ENCODE data around the gene ZG16B.
A peak's percentile ranks its signal among the peaks of the same experiment; 100 is the strongest.

Gene ZG16B

DNA sequence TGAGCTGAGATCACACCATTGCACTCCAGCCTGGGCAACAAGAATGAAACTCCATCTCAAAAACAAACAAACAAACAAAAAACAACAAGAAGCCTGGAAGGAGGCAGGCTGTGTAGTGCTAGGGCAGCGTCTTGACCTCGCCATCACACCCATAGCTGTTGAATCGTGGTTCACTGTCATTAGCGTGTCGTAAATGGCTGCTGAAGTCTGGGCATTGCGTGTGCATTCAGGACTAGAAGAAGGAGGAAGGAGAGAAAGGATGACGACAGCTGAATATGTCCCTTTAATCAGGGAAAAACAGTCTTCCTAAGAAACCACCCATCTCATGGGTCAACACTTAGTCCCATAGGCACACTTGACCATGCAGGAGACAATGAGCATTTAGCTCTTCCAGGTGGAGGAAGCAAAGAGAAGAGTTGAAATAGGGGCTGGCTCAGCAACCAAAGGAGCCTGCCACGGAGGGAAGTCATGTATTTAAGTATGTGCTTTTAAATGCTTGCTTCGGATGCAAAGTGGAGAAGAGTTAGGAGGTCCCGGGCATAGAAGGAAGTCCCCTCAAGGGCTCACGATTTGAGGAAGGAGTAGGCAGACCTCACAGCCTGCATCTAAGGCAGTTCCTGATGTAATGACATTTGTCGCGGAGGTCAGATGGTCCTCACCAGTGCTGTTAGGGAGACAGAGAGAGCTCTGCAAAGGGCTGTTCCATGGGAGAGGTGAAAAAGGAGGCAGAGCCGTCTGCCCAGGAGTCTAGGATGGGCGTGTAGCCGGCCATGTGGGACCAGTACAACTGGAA, 19.0 kb downstream of the ZG16B start:
- DNase-seq, result no peak

DNA sequence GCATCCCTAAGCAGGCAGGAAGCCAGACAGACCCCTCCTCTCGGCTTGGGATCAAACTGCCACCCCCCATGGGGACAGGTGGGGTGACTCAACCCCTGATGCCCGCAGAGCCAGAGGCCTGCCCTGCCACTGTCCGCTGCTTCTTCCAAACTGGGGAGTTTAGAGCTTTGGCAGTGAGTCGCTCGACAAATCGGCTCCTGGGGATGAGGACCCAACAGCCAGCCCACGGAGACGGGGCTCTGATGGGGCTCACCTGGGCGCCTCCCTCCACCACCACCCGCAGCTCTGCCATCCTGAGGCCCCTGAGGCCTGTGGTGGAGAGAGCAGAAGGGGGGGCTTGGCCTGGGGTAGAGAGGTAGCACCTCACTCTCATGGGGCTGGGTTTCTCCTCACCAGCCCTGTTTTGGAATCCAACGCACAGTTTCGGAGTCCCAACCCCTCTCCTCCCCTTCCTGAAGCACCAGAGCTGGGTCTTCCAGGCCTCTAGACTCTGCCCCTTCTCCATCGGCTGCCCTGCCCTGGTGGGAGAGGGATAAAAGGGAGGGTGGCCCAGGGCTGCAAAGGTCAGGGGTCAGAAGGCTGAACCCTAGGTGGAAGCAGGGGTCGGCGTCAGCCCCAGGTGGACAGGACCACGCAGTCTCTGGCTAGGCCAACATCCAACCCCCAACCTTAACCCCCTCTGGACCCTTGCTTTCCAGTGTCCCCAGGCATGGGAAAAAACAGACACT, 22.1 kb downstream of the ZG16B start:
- DNase-seq, result no peak

DNA sequence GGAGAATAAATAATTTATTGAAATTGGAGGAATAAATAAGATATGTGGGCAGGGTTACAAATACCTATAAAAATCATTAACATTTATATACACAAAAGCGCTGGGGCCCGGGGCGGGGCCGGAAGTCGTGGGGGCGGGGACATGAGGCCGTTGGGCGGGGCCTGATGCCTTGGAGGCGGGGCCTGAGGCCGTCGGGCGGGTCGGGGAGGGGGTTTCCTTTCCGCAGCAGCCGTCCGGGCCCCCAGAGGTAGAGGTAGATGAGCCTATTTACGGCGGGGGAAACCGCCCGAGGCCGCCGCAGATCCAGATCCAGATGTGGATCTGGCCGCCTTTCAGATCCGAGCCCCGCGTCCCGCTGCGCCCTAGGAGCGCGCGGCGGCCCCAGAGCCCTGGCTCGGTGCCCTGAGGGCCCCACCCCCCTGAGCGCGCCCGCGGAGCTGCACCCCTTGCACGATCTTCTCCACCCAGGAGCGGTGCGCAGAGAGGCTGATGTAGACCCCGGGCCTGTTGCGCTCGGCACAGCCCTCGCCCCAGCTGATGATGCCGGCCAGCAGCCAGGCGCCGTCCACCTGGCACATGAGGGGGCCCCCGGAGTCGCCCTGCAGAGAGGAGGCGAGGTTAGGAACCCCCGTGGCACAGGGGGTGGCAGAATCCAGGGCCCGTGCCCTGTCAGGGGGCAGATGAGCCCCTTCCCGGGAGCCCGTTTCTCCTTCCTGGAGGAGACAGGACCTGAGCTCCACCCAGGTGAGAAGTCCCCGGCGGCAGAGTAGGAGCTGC, 22.8 kb downstream of the ZG16B start:
- DNase-seq, result no peak

DNA sequence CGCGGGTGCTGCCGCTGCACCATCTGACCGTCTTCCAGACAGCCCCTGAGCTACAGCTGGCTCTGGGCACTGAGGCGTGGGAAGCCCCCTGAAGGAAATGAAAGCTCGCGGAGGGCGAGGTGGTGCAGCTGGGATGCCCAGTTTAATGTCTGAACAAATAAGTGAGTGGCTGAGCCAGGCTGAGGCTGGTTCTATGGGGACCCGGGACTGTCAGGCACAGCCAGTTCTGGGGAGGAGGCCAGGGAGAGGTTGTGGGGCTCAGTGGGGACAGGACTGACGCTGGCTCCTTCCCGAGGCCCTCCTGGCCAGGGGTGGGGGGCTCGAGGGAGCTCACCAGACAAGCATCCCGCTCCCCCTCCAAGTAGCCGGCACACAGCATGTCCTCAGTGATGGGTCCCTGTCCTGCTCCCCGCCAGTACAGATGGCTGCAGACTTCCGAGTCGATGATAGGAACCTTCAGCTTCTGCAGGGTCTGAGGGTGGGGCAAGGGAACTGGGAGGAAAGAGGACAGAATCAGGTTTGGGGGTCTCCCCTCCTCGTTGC, 23.5 kb downstream of the ZG16B start:
- DNase-seq, result no peak

GRCh38 chr16:2854700-2855309, 24.7 kb downstream of the ZG16B start:
- no peak for DNase-seq

DNA sequence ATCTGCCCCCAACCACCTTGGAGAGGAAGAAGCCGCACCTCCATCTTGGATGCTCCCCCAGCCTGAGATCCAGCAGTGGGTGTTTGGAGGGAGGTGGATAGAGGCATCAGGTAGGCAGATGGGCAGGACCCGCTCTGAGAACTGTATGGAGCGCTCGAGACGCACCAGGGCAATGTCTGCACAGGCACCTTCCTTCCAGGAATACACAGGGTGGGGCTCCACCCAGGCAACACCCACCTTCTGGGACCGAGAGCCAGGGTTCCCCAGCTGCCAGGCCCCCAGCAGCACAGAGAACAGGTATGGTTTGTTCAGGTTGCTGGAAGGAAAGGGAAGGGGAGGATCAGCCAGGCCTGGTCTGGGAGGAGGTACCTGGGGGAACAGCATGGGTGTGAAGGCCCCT, 25.4 kb downstream of the ZG16B start:
- DNase-seq, result no peak

GRCh38 chr16:2856061-2856670, 26.1 kb downstream of the ZG16B start:
- peak; percentile 28 for DNase-seq

GRCh38 chr16:2856686-2857450, 26.8 kb downstream of the ZG16B start:
- DNase-seq, result no peak

DNA sequence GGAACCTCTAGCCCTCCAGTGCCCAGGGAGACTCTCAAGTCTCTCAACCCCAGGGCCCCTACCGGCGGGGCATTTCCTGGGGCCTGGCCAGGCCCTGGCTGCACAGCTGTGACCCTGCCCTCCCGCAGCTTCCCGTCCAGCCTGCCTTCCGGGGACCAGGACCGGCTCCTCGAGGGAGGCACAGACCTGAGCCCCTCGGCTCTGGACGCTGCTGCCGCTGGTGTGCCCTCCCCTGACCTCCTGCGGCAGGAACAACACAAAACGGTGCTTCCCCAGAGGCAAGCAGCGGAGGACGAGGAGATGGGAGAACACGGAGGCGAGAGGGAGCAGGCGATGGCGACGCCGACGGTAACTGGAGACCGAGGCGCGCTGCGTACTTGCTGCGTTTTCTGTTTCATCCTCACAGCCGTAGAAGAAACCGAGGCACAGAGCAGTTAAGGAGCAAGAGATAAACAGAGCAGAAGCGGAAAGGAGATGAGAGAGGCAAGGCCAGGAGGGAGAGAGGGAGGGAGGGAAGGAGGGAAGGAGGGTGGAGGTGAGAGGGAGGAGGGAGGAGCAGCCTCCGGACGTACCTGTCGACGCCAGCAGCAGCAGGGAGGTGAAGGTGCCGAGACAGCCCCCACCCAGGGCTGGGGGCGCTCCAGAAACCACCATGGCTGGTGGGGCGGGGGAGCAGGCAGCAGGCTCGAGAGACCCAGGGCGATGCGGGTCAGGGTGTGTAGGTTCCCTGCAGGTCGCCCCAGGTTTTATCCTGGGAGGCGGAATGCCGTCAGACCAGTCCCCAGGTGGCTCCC, 27.5 kb downstream of the ZG16B start, which contains the start of gene PRSS22:
PRSS22 (minus strand) TSS at position 720 of the 794 bp plus-strand sequence; CDS start at position 654, 66 bp downstream.
- no peak for DNase-seq

DNA sequence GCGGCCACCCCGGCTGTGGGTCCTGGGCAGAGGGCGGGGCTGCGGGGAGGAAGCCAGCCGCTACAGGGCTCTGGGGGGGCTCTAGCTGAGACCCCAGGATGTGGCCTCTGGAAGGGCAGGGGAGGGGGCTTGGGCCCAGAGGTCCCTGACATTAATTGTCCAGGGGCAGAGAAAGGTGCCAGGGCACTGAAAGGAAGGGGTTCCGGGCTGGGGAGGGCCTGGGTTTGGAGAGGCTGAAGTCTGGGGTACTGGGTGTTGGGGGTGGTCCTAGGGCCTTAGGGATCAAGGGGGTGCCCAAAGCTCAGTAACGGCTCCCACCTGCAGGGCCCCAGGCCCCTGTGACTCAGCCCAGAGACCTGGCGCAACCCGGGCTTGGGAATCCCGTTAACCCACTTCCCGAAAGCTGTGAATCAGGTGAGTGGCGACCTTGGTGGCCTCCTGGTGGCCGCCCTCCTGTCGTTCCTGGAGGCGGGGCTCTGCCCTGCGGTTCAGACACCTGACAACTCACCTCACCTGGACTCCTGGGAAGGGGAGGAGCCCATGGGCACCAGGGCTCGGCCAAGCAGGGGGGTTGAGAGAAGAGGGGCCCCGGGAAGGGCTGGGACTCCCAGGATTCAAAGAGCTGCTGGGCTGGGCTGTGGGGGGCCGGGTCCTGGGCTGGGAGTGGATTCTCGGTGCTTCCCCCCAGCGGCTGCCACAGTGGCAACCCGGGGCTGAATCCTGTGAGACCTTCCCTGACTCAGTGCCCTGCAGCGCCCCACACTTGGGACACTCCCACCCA, 28.3 kb downstream of the ZG16B start:
- DNase-seq, result no peak

- no peak for DNase-seq
These were observed 29.7 kb downstream of the ZG16B start for GRCh38 chr16:2859686-2860265.

- no peak for DNase-seq
These were observed 30.9 kb downstream of the ZG16B start for GRCh38 chr16:2860826-2861567.

DNA sequence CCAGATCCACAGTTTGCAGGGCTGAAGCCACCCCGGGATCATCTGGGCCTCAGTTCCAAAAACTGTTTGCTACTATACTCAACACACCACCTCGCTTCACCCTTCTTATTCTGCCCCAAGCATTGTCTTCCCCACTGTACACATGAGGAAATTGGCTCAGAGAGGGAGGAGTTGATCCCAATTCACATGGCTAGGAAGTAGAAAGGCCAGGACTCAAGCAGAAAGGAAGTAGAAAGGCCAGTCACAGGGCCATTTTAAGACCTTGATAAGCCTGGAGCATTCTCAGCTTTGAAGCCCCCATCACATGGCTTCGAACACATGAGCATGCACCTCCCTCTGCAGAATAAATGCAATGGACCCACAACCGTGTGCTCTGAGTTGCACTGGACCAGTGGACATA, 35.5 kb downstream of the ZG16B start:
- DNase-seq, result no peak

DNA sequence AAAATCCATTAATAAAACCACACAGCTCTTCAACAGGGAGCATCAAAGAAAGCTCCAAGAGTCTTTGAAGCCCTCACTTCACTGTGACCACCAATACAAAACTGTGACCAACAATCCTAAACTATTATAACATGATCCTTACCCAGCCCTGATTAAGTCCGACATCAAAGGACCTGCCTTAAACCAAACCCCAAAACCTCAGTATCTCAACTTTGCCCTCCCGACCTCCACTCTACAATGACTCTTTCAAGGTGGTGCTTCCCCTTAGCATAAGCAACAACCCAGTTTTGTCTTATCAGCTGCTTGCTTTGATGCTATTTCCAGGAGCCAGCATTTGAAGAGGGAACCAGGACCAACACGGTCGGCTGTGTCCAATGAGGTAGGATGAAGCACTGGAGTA, 36.3 kb downstream of the ZG16B start:
- no peak for DNase-seq

GRCh38 chr16:2867661-2867986, 37.5 kb downstream of the ZG16B start:
- no peak for DNase-seq

GRCh38 chr16:2867987-2868789, 38.1 kb downstream of the ZG16B start:
- peak; percentile 97 for DNase-seq

DNA sequence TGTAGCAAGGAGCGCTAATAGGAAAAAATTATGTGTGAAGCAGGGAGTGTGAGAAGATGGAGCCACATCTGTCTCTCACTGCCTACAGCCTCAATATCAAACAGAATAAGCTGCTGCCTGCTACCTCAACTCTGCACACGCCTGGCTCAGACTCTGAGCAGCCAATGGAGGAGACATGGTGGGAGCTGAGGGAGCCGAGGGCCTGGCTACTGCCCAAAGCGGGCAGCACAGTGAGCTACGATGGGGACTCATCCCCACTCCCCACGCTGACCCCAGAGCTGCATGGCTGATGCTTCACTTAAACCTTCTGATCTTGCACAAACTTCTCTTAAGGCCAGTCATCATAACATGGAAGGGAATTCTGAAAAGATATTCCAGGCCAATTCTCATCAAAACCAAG, 41.8 kb downstream of the ZG16B start:
- no peak for DNase-seq
